Fibroblast of villous mesenchyme (primary cell): Measurements from ENCODE around the gene NPEPL1. TPM values are rescaled to one million over a fixed set of nuclear protein-coding genes. Genes with fewer than 3 reads are reported as not detected.

Source experiments
- DNase-seq: peaks from one replicate; pipeline ENCODE4 v3.0.0-alpha.2; 2010; ENCODE audit warnings: low read depth
- H3K4me3 ChIP-seq: 2 replicates; pipeline ENCODE4 v1.5.1; 2011; ENCODE audit warnings: low read depth, mild to moderate bottlenecking, low read length
- CTCF ChIP-seq: IDR thresholded peaks from 2 replicates; pipeline ENCODE4 v1.5.1; 2012; ENCODE audit warnings: low read depth, mild to moderate bottlenecking, low read length; ENCODE audit not compliant: insufficient read depth
- total RNA-seq: library from RNA; depleted of rRNA; stranded (reverse); fragments of >200 nt; gene quantifications from 2 replicates; pipeline ENCODE4 v1.2.3, GENCODE V29; 2012

Gene NPEPL1
- total RNA-seq, 1 donor: 23.7 TPM

- no peak overlapping the region for H3K4me3 ChIP-seq
- DNase-seq: no peak
- TF ChIP-seq CTCF: no peak
These were observed 59.4 kb downstream of the NPEPL1 start for GRCh38 chr20:58751979-58752378.

DNA sequence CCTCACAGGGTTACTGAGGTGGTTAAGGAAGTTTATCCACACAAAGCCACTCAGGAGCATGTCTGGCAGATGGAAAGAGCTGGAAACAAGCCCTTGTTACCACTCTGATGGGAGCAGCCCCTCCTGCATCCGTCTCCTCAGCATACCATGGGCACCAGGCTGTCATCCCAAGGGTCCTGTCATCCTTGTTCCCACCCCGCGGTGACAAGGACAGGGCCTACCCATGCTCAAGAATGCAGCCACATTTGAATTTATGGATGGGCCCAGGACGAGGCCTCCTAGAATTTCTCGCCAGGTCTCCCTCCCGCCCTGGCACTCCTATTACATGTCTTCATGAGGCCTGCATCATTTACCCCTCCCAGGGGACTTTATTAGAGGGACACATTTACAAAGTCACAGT is 60.0 kb downstream of the NPEPL1 start:
- DNase-seq: no peak
- no peak for TF ChIP-seq CTCF
- no peak overlapping the region for H3K4me3 ChIP-seq

GRCh38 chr20:58753267-58753921 is 60.8 kb downstream of the NPEPL1 start:
- TF ChIP-seq CTCF: no peak
- no peak for DNase-seq
- no peak overlapping the region for H3K4me3 ChIP-seq

- H3K4me3 ChIP-seq: no peak overlapping the region
- DNase-seq: no peak
- TF ChIP-seq CTCF: no peak
These were observed 61.4 kb downstream of the NPEPL1 start for GRCh38 chr20:58753922-58754551.

DNA sequence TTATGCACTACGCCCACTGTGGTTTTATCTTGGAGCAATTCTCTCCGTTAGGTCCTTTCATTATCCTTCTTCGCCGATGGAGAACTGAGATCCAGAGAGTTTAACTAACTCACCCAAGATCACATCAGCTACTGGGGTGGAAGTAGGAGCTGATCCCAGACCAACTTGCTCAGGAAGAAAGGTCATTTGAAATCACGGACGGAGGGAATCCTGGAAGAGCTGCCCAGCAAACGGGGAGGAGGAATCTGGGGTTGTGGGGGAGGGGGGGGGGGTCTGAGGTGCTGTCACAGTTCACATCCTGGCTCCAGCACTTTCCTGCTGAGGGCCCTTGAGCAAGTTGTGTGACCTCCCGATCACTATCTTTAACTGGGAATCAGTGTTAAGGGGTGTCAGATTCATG is 62.0 kb downstream of the NPEPL1 start:
- no peak overlapping the region for H3K4me3 ChIP-seq
- TF ChIP-seq CTCF: no peak
- DNase-seq: no peak

DNA sequence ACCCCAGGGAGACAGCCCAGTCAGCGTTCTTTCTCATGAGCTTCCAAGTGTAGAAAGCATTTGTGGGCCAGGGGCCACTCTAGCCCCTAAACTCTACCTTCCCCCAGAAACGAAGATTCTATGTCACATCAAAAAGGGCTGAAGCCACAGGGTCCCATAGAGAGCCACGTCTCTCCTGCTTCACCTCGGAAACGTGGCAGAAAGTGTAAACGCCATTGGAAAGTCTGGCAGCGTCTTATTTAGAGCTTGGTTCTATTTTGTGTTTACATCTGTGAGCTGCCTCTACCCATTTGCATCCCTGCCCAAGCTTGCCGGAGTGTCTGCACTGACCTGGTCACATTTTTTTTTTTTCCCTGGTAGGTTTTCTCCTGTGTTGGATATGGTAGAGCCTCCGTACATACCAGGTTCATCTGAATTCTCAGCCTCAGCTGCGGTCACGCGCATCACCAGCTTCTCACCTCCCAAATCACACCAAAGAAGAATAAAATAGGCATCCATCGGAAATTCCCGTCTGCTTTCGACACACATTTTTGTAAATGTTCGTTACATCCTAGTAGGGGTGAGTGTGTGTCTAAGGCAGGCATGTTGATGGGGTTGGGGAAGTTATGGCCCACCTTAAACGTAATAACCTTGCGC is 62.6 kb downstream of the NPEPL1 start:
- no peak overlapping the region for H3K4me3 ChIP-seq
- no peak for DNase-seq
- no peak for TF ChIP-seq CTCF
